Astrocyte of the spinal cord (primary cell): ENCODE results near the gene UBE2O.
A peak's percentile ranks its signal among the peaks of the same experiment; 100 is the strongest.

Experiments used
- DNase-seq: peaks from one replicate; pipeline ENCODE4 v3.0.0; 2011; ENCODE audit warnings: low read depth, low spot score
- H3K4me3 ChIP-seq: 2 replicates; pipeline ENCODE4 v1.5.1; 2011; ENCODE audit warnings: low read depth, mild to moderate bottlenecking, low read length, moderate library complexity
- CTCF ChIP-seq: IDR thresholded peaks from 2 replicates; pipeline ENCODE4 v1.5.1; 2012; ENCODE audit warnings: low read depth, mild to moderate bottlenecking, low read length, inconsistent platforms
- in situ Hi-C: cut with HindIII; loops from 2 replicates; pipeline ENCODE4 v1.10.0; 2017; ENCODE audit warnings: low sequenced_read_pairs

UBE2O gene

GRCh38 chr17:76492989-76493501, 40.1 kb upstream of the UBE2O start:
- in situ Hi-C loops: no loop called here
- peak; percentile 87 for DNase-seq
- no peak for TF ChIP-seq CTCF
- no peak overlapping the region for H3K4me3 ChIP-seq

GRCh38 chr17:76492123-76492988, 39.4 kb upstream of the UBE2O start:
- H3K4me3 ChIP-seq: no peak overlapping the region
- no peak for DNase-seq
- TF ChIP-seq CTCF: no peak
- in situ Hi-C loops: no loop called here

GRCh38 chr17:76491271-76492122, 38.5 kb upstream of the UBE2O start:
- H3K4me3 ChIP-seq: no peak overlapping the region
- no peak for TF ChIP-seq CTCF
- DNase-seq: no peak
- in situ Hi-C loops: no loop called here

GRCh38 chr17:76490112-76490710, 37.3 kb upstream of the UBE2O start:
- in situ Hi-C loops: no loop called here
- no peak for DNase-seq
- TF ChIP-seq CTCF: no peak
- no peak overlapping the region for H3K4me3 ChIP-seq

- TF ChIP-seq CTCF: no peak
- no peak for DNase-seq
- H3K4me3 ChIP-seq: no peak overlapping the region
- in situ Hi-C loops: no loop called here
Observed at GRCh38 chr17:76487451-76488192, 34.7 kb upstream of the UBE2O start.

GRCh38 chr17:76485569-76485968, 32.6 kb upstream of the UBE2O start:
- TF ChIP-seq CTCF: no peak
- H3K4me3 ChIP-seq: no peak overlapping the region
- in situ Hi-C loops: no loop called here
- no peak for DNase-seq
